ENCODE data around the gene TMEM219.

GRCh38 chr16:30009990-30010843 lies 48.3 kb downstream of the TMEM219 start:
- TF ChIP-seq POLR2A (IDR thresholded peaks at IDR 0.05; ENCODE audit: low read depth, low read length) (no peak), TAF1 (IDR thresholded peaks at IDR 0.05; ENCODE audit: borderline replicate concordance, low read depth, low read length) (no peak)
